NCI-H1417 (cell line): ENCODE data around the gene SEL1L.
"Not testable (repeated sequence)": the region's sequence is repeated elsewhere in the genome, so short reads cannot be mapped to it uniquely, and the experiment has no call there.

Source experiments
- DNase-seq, 3 experiments: peaks; one replicate each; lab custom pipeline; 2025; lab: John Stamatoyannopoulos, UW

Gene SEL1L

DNA sequence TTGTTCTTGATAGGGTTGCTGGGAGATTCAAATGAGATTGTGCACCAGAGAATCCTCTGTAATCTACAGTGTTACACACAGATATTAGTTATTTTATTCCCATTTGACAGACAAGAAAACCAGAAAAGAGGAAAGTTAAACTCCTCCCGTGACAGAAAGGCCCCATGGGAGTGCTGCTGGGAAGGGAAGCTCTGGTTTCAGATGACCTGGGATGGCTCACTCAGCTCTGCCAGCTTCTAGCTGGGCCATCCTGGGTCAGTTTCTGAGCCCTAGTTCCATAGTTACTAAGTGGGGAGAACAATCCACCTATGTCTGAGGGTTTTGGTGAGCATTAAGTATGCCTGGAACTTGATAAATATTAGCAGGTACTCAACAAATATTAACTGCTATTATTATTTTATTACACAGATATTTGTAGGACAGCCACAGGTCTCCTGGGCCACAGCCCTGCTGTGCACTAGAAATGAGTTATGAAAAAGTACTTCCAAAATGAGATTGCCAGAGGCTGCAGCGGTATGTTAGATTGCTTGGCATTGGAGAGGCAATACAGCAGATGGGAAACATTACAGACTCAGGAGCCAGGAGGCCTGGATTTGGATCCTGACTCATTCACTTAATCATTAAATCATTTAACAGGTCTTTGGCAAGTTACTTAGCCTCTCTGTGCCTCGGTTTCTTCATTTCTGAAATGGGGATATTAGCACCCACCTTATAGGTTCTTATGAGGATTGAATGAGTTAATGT lies 86.5 kb downstream of the SEL1L start:
- peak in 1 of 3 experiments; percentile 24 for DNase-seq

DNA sequence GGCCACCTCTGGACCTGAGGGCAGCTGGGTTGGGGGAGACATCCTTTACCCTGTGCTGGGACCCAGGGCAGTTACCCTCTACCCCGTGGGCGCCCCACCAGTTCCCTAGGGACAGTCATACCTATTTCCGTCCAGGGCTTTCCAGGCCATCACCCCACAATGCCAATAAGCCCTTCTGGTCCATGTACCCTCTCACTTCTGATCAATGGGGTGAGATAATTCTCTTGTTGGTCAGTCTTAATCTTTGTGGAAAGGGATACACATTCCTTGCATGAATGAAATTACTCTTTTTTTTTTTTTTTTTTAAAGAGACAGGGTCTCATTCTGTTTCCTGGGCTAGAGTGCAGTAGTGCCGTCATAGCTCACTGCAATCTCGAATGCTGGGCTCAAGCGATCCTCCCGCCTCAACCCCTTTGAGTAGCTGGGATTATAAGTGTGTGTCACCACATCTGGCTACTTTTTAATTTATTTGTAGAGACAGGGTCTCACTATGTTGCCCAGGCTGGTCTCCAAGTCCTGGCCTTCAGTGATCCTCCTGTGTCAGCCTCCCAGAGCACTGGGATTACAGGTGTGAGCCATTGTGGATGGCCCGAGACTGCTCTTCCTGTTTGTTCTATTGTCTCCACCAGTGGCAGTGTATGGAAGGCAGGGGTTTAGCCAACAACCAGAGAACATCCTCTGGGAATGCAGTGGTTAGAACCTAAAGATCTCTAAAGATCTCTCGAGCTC lies 87.2 kb downstream of the SEL1L start:
- no peak for DNase-seq

DNA sequence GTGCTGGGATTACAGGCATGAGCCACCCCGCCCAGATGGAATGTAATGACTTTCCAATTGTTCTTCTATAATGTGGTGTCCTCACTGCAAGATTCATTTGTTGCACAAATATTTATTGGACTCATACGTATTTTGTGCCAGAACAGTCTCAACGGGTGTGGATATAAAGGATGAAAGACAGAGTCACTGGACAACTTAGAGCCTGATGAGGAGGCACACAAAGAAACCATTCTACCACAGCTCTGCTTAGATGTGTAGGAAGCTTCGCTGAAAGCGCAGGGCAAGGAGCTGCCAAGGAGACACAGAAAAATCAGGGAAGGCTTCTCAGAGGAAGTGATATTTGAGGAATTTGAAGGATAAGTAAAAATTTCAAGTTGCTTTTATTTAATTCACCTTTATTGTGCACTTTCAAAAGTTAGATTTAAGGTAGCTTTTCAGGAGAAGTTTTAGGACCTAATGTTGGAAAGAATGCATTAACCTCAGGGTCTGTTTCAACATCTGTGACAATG lies 92.0 kb downstream of the SEL1L start:
- DNase-seq, result no peak

DNA sequence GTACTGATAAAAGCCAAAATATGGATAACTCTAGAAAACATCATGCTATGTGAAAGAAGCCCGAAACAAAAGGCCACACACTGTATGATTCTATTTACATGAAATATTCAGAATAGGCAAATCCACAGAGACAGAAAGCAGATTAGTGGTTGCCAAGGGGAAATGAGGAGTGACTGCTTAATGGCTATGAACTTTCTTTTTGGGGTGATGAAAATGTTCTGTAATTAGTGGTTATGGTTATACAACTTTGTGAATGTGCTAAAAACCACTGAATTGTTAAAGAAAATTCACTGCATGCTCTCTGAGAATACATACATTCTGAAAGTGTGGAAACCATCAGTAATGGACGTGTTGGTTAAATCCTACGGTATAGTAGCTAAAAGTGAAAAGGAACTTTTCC lies 93.6 kb downstream of the SEL1L start:
- no peak for DNase-seq

DNA sequence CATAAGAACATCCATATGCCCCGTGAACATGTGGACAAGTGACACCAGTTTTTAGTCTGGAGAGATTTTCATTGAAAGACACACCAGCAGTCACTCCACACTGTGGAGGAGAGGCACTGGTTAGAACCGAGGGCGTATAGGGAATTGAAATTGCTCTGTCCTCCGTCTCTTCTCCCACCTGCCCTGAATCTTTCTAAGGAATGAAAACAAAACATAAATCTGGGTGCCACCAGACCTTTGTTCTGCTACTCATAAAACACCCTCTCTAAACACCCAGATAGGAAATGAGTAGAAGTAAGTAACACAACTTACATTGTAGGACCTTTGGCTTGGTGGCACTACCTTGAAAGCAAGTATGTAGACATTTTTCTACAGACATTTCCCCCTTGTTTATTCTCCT lies 96.4 kb downstream of the SEL1L start:
- DNase-seq, result peak in 2 of 3 experiments; percentile 45 to 73

DNA sequence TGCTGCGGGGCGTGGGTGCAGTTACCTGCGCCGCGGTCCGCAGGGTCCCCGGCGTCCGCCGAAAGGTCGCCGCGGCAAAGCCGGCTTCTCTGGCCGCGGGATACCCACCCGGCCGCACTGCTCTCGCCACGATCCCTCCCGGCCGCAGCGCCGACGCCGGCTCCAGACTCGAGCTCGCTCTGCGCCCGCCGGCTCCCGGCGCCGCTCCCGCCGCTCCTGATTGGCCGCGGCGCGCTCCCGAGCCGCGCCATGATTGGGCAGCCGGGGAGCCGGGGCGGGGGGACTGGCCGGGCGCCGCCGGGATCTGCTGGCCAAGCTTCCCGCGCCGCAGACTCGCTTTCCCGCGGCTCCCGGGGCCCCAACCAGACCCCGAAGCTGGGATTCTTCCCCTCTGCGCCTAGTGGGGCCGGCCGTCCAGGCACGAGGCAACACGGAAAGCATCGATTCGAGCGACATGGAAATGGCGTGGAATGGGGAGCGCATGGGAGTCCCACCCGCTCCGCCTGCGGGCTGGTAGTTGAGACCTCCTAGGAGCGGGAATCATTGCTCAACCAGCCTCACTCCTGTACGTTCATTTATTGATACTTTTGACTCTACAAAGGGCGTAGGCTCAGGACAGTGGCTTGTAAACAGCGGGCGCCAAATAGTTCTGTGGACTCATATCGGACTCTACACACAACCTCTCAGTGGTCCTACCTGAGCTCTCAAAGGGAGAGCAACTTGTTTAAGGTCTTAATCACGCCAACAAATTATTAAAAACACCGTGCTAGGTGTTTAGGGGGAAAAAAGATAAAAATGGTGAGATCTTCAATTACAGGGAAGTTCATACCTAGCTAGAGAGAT lies 97.1 kb downstream of the SEL1L start:
- peak; percentile 93 to 97 (median 94) for DNase-seq

GRCh38 chr14:81435391-81436295 lies 98.0 kb downstream of the SEL1L start:
- DNase-seq, result peak; percentile 54 to 87 (median 85)

- no peak for DNase-seq
Observed at GRCh38 chr14:81435048-81435390, 98.6 kb downstream of the SEL1L start.

- DNase-seq, result no peak
Observed at GRCh38 chr14:81434230-81434629, 99.4 kb downstream of the SEL1L start.

GRCh38 chr14:81433378-81433777 lies 100.3 kb downstream of the SEL1L start:
- DNase-seq, result no peak

DNA sequence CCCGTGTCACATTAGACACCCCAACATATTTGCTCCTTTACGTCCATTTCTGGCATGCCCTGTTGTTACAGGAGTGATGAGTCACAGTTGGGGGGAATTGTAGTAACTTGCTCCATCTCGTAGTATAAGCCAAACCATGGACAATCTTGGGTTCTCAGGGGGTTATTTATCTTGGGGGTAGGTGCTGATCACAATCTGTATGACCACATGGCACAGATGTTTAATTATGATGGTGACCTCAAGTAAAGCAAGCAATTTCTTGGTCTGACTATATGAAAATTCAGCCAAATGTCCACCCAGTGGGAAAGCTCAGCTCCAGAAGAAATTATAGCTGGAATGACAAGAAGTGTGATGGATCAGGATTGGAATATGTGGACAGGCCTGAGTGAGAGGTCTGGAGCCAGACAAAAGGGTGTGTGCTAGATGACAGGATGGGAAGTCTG lies 101.4 kb downstream of the SEL1L start:
- DNase-seq, result no peak

GRCh38 chr14:81430235-81430634 lies 103.4 kb downstream of the SEL1L start:
- no peak for DNase-seq

- DNase-seq, result not testable (repeated sequence)
Observed at GRCh38 chr14:81429749-81430148, 103.9 kb downstream of the SEL1L start.

- no peak for DNase-seq
Observed at GRCh38 chr14:81429028-81429427, 104.6 kb downstream of the SEL1L start.

DNA sequence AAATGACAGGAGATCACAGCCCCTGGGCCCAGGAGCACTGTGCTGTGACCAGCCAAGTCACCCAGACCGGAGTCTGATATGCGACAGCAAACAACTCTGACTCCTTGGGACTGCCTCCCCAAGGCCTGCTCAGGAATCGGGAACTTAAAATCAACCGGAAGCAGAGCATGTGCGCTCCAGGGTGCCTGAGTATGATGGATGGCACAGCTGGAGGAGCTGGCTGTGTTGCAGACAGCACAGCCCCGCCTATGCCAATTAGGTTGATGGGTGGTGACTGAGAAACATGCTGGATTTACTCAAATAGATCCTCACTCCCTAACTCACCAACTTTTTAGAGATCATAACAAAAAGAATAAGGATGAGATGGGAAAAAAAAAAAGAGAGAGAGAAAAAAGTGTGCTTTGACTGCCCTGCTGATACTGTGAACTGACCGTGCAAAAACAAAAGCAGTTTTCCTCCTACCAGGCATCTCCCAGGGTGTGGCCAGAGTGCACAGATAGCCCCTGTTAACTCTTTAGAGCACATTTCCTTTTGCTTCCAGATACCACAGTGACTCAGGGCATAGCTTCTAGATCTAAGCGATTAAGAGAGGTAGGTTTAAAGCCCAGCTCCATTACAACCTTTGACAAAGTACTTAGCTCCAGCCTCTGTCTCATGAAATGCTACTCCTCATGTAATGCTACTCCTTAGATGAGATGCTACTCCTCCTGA lies 106.2 kb downstream of the SEL1L start:
- peak; percentile 45 to 85 (median 67) for DNase-seq

GRCh38 chr14:81423504-81423903 lies 110.1 kb downstream of the SEL1L start:
- no peak for DNase-seq
